NCI-H510A (cell line): ENCODE results near the gene NR1I2.

Experiments
- DNase-seq: peaks from one replicate; lab custom pipeline; 2025; lab: John Stamatoyannopoulos, UW

NR1I2 gene

DNA sequence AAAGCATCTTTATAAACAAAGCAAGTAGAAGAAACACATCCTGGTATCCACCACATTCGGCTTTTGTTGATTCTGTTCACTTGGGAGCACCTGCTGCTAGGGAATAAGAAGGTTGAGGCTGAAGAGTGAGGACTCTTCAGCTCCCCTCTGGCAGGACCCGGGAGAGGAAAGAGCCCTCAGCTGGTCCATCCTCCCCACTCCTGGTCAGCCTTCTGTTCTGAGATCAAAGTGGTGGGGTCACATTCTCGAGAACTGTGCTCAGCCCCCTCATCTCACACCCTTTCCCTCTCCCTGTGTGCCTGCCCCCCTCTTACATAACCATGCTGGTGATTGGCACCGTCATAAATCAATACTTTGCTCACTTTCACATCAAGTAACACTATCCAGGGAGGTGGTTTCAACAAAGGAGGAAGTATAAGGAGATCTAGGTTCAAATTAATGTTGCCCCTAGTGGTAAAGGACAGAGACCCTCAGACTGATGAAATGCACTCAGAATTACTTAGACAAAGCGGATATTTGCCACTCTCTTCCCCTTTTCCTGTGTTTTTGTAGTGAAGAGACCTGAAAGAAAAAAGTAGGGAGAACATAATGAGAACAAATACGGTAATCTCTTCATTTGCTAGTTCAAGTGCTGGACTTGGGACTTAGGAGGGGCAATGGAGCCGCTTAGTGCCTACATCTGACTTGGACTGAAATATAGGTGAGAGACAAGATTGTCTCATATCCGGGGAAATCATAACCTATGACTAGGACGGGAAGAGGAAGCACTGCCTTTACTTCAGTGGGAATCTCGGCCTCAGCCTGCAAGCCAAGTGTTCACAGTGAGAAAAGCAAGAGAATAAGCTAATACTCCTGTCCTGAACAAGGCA, at the start of gene NR1I2:
Gene NR1I2 (plus strand): TSS at position 772 of the 869 bp plus-strand sequence.
- DNase-seq: no peak

DNA sequence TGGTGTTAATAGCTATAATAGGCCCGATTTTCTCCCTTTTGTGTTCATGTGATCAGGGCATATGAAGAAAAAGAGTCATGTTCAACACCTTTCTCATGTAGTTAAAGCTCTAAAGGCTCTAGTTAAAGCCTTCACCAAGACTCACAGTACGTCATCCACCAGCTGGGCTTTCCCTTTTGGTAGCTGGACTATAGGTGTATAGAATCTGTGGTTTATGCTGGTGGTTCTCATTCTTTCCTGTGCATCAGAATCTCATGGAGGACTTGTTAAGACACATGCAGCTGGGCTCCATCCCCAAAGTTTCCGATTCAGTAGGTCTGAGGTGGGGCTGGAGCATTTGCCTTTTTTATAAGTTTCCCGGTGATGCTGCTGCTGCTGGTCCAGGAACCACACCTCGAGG, 48.1 kb upstream of the NR1I2 start:
- no peak for DNase-seq

DNA sequence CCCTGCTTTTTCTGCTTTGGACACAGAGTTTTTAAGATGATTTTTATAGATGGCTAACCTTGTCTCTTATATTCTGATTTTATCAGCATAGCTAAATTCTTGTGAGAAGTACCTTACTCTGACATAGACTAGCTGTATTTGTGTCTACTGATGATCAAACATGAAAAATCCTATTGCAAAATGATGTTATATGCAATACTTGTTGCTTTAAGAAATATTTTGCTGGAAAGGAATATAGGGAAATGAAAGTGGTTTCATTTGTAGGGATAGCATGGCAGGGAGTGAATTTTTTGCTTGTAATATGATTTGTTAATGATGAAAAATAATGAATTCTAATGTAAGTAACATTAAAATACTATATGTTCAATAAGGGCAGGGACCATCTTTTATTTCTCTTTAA, 43.2 kb upstream of the NR1I2 start:
- no peak for DNase-seq

DNA sequence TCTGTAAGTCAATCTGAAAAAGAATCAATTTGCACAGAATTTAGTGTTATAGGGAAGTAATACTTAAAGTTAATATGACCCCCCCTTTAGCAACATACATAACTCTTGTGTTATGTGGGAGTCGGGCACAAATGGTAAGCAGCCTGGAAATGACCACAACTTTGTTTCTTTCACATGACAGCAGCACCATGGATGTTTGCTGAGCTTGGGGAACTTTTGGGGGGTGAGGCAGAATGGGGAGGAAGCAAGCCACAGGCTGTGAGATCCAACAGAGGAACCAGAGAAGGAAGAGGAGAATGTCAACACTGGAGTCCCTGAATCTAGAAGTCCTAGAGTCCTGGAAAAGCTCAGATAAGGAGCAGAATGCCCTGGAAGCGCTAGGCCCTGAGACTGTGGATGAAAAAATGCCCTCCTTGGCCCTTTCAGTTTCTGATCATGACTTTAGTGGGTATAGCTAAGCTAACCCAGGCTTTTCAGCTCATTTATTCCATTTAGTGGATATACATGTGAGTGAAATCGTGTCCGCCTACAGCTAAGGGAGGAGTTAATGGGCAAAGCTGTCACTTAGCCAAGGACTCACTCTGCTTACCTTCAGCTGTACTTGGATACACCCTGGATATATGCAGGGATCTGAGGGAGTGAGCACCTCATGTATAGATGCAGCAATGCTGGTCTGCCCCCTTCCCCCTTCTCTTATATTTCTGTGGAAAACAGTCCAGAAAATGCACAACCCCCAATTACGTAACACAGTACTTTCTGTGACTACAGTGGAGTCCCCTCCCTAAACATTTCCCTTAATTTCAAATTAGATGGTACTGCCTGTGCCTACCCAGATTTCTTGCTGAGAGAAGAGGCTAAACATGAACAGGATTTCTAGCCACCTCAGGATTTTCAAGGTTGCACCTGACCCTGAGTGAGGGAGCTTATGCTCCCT, 40.0 kb upstream of the NR1I2 start:
- no peak for DNase-seq

DNA sequence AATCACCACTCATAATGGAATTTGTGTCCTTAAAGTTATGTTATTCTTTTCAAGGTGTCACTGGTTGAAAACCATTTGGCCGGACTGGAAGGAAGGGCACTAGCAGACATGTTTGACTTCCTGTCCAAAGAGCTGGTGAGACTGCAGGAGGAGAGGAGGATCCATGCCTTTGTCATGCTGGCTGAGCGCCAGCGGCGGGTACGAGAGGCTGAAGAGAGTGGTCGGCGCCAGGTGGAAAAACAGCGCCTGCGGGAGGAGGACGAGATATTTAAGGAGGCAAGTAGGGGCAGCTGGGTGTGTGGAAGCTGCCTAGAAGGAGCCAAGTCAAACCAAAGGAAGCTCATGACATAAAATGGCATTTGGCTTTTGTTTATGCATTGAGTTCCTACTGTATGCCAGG, 38.0 kb upstream of the NR1I2 start:
- no peak for DNase-seq

DNA sequence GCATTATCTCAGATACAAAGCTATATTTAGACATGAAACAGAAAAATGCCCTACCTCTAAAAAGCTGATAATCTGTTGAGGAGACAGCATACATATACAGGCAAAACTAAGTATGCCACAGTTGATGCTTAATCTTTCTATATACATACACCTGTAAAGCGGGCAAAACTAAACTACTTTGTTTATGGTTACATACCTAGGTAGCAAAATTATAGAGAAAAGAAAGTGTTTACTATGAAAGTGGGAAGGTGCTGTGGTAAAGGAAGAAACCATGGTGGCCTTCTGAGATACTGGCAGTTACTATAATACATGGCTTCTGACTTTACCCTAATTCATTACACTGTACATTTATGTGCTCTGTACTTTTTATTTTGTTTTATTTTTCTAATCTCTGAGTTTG, 36.0 kb upstream of the NR1I2 start:
- DNase-seq: no peak

DNA sequence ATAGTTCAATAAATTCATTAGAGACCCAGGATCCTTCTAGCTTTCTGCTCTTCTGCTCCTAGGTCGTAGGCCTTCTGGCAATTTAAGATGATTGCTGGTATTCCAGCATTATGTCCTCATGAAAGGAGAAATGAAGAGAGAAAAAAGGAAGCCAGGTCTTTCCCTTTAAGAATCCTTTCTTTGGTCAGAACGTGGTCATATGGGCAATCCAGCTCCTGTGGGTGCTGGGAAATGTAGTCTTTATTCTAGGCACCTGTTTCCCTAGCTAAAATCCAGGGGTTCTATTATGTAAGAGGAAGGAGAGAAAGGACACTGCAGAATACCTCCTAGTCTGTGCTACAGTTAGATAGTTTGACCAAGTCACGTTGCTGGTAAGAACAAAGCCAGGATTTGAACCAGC, 35.5 kb upstream of the NR1I2 start:
- no peak for DNase-seq

DNA sequence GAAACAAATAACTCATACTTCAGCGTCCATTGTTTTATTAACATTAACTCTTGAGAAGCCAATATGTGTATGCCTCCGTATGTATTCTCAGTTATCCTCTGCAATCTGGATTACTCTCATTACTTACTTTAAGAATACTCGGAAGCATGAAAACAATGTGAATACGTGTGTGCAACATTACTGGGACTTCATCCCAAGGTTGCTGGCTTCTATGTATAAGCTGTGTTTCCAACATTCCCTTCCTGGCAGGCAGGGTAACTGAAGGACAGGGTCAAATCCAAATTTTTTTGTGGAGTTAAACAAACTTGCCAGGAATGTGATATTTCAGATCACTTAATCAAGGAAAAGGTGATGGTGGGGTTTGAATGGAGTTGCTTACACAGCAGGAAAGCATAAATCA, 34.5 kb upstream of the NR1I2 start:
- no peak for DNase-seq

DNA sequence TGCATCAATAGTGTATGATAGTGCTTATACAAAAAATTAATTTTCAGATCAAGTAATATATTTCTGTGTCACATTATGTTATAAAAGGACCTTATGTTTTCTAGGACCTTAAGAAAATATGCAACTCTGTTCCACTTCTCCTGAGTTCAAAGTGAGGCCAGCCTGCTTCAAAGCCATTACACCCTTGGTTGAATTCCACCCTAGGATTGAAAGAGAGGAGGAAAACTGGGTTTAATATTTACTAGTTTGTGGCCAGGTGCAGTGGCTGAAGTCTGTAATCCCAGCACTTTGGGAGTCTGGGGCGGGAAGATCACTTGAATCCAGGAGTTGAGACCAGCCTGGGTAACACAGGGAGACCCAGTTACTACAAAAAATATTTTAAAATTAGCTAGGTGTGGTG, 32.9 kb upstream of the NR1I2 start:
- DNase-seq: no peak

DNA sequence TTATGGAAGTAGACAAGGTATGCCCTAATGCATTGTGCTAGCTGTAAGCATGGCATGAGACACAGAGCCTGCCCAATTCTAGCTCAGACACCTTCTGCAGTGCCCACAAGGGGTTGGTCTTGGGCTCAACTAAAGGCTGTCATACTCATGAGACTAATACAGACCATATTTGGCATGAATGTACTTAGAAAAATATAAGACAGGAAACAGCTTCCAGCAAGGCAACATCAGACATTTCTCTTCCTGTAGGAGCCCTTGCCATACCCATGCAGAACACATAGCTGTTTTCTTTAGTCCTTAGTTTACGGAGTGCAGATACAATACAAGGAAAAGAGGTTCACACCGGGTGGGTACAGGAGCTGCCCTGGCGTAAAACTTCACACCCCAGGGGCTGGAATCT, 30.5 kb upstream of the NR1I2 start:
- DNase-seq: no peak

DNA sequence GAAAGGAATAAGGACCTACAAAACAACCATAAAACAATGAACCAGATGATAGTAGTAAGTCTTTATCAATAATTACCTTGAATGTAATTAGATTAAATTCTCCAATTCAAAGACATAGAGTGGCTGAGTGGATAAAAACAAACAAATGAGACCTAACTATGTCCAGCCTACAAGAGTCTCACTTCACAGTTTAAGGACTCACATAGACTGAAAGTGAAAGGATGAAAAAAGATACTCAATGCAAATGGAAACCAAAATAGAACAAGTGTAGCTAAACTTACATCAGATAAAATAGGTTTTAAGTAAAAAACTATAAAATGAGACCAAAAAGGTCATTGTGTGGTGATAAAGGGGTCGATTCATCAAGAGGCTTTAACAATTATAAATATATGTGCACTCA, 21.9 kb upstream of the NR1I2 start:
- DNase-seq: no peak

DNA sequence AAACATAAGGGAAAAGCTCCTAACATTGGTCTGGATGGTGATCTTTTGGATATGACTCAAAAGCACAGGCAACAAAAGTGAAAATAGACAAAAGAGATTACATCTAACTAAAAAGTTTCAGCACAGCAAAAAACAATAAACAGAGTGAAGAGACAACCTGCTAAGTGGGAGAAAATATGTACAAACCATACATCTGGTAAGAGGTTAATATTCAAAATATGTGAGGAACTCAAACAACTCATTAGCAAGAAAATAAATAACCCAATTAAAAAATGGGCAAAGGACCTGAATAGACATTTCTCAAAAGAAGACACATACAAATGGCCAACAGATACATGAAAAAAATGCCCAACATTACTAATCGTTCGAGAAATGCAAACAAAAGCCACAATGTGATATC, 19.0 kb upstream of the NR1I2 start:
- DNase-seq: no peak

DNA sequence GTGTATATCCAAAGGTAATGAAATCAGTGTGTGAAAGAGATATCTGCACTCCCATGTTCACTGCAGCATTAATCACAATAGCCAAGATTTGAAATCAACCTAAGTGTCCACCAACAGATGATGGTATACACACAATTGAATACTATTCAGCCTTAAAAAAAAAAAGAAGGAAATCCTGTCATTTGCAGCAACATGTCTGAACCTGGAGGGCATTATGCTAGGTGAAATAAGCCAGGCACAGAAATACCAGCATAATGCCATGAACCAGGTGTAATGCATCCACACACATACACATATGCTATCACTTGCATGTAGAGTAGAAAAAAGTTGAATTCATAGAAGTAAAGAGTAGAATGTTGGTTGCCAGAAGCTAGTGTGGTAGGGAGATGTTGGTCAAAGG, 18.4 kb upstream of the NR1I2 start:
- DNase-seq: no peak

DNA sequence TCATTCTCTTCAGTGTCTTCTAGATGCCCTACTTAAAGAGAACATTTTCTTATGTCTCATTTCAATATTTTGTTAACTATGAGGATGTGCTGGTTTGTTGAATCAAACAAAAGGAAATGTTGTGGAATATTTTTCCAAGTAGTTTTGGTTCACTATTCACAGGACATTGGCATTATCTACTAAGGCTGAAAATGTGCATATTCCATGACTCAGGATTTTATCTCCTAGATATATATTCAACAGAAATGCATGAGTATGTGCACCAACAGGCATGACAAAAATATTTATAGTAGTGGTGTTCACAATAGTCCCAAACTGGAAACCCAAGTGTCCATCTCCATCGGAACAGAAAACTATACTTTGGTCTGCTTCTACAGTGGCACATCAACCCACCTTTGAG, 16.7 kb upstream of the NR1I2 start:
- no peak for DNase-seq

DNA sequence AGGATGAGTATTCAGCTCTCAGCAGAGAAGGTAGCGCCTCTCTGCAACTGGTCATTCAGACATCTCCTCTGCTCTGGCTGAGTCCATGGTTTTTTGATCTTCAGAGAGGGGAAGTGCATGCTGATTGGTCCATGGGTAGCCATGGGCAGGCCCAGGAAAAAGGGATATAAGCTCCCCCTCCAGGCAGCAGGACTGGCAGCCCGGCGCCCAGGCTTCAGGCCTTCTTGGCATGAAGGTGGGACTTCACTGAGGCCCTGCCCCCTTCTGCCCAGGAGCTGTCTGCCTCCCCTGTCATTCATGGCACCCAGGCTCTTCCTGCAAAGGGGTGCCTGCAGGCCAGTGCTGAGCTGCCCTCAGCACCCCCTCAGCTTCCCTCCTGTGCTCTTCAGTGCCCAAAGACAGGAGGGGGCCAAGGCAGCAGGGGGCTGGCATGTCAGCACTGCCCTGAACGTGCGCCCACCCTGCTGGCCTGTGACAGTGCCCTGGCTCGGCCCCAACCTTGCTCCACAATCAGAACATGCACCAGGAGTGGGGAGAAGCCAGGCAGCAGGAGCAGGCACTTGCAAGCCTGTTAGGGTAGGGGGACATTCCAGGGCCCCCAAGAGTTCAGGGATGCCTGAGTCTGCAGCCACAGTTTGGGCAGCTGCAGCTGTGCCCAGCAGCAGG, 13.8 kb upstream of the NR1I2 start:
- no peak for DNase-seq

DNA sequence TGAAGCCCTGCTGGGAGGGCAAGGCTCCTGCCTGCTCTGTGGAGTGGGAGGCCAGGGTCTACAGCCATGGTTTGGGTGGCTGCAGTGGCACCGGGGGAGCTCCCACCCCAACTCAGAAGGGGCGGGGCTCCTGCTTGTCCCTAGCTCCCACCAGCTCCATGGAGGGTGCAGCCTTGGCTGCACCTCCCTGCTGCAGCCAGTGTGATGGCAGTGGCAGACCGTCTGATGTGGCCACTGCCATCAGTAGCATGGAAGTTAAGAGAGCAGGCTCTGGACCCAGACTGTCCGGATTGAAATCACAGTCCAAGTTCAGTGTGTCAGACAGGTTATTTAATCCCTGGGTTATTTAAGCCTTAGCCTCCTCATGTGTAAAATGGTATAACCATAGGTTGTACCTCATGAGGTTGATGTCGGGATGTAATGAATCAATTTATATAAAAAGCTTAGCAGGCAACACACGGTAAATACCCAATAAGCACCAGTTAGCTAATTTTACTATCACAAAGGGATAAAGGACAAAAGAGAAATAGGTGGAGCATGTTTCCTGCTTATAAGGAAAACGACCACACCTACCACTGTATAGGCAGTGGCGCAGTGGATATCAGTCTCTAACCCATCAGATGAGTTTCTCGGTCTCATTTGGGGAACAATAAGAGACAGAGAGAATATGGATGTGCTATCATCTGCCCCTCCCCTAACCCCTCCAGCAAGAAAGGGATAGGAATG, 13.1 kb upstream of the NR1I2 start:
- no peak for DNase-seq

DNA sequence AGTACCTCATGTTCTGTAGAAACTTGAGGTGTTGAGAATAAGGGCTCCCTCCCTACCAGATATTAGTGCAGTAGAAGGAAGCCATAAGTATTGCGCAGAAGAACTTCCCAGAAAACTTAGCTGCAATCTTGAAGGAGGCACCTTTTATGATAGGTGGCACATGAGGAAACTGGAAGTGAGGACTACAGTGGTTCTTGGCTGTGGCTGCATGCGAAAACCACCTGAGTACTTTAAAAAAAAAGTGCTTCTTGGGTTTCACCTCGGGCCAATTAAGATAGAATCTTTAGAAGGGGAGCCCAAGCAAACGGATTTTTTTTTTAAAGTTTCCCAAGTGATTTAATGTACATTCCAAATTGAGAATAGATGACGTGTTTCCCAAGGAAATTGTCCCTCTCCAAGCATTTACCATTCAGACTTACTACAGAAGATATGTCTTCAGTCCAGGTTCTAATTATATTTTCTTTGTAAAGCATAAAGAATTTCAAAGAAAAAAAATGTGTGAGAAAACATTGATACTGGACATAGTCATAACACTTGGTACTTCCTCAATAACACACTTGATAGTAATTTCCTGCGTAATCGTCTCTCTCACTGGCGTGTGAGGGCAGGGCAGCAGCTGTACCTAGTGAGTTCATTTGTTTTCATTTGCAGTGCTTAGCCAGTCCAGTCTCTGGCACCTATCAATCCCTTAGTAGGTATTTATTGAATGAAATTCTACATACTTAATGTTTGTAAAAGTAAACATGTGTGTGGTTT, 12.3 kb upstream of the NR1I2 start:
- peak; percentile 1 for DNase-seq

DNA sequence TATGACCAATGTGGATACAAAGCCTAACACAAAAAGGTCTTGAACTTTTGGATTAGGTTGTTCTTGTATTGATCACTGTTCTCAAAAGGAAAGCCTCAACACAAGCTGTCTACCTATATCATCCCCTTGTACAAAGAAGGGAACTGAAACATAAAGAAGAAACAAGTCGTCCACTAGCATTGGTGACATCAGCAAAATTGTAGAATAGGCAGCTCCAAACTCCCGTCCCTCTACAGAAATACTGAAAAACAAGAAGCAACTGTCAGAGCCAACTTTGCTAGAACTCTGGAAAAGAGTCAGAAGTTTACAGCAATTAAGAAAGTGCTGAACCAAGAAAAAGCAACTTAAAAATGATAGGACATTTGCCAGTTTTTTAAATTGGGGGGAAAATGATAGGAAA, 7.5 kb upstream of the NR1I2 start:
- no peak for DNase-seq

DNA sequence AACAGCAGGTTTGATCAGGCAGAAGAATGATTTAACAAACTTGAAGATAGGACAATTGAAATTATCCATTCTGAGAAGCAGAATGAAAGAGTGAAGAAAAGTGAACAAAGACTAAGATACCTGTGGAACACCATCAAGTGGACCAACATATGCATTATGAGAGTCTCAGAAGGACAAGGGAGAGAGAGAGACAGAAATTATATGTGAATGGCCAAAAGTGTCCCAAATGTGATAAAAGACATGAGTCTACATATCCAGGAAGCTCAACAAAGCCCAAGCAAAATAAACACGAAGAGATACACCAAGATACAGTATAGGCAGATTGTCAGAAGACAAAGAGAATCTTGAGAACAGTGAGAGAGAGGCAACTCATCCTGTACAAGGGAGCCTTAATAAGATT, 5.6 kb upstream of the NR1I2 start:
- no peak for DNase-seq

DNA sequence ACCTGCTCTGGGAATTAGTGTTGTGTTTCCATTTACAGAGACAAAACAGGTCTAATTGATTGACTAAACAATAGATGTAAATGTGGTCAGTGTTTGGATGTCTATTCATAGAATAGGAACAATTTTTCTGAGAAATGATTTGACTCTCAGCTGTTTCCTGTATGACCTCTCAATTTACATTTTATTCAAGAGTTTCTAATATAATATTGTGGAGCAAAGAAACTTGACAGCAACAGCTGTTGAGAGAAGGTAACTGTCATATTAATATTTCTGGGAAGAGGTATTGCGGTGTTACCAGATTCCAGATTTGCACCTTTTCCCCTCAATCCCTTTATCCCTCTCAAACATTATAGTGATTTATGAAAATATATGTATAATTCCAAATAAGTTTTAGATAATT, 3.7 kb upstream of the NR1I2 start:
- DNase-seq: no peak

DNA sequence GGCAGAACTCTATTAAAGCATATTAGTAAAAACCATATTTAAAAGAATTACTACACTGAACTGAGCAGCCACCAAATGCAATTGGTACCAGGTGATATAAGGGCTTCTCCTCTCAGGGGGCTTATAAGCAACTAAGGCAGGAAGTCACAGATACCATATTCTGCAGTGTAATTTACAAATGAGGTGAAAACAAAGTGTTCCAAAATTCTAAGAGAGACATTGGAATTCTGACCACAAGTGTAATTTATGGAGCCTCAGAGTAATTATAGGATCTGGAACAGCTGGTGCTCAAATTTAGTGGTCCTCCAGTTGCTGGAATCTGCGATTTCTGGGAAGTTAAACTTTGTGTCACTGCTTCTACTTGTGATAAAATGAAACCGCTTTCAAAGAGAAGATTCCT, 3.1 kb upstream of the NR1I2 start:
- DNase-seq: no peak
